K562 (cell line): ENCODE measurements around the gene HIVEP1. TPM values are rescaled to one million over a fixed set of nuclear protein-coding genes. Genes with fewer than 3 reads are reported as not detected.

Experiments used
- ATAC-seq: fragments of 200-7000 bp; cut with Tn5 transposase; 3 replicates; pipeline ENCODE4 v1.9.1; 2020; ENCODE audit warnings: moderate library complexity
- BruUV-seq: library from RNA; stranded (reverse); fragments of 400-500 nt; replicated peaks from 2 replicates; lab custom pipeline; 2021; lab: Mats Ljungman, UMichigan
- CTCF ChIA-PET: fragments of 300-600 bp; formaldehyde crosslinking; extraction: SDS; loops from one replicate; lab custom pipeline; 2021; ENCODE audit warnings: low intra/inter-chr PET ratio; lab: Yijun Ruan, JAX
- POLR2A ChIA-PET: fragments of 300-600, 350-650 bp; sonication (Branson Sonifier 250); formaldehyde crosslinking; extraction: SDS; loops from one replicate; lab custom pipeline; 2021; ENCODE audit warnings: antibody characterized with exemption, inconsistent platforms; lab: Yijun Ruan, JAX
- DNase-seq, 4 experiments: peaks; one replicate each; pipeline versions ENCODE4 v3.0.0 to v3.0.0-alpha.2; 2011 to 2018; ENCODE audit warnings: low spot score in 3 of 4, mixed read lengths in 3 of 4; ENCODE audit errors: extremely low read depth in 1 of 4
- FAIRE-seq: peaks from 2 replicates; lab custom pipeline; 2011; peaks lifted over from hg19 to GRCh38; lab: Jason Lieb, UNC
- H2AFZ ChIP-seq: 2 replicates; pipeline ENCODE4 v1.6.0; 2011; ENCODE audit warnings: low read depth, low read length, control low read depth, inconsistent platforms
- H3K27ac ChIP-seq: fragments of 200-600 bp; 3 replicates; pipeline ENCODE4 v1.8.0; 2011; ENCODE audit warnings: low read depth, mild to moderate bottlenecking, control low read depth, inconsistent platforms, low read length, moderate library complexity, mixed read lengths; ENCODE audit errors: extremely low read depth
- H3K27me3 ChIP-seq, 2 experiments: fragments of 300-600 bp in 1 of 2; 2 replicates in 1 of 2; 3 replicates in 1 of 2; pipeline versions ENCODE4 v1.6.0 to v1.8.0; 2011; ENCODE audit warnings: inconsistent platforms in 2 of 2, low read length in 2 of 2, mild to moderate bottlenecking in 1 of 2, mixed read lengths in 1 of 2, moderate library complexity in 1 of 2; ENCODE audit not compliant: control insufficient read depth in 2 of 2, insufficient read depth in 2 of 2
- H3K36me3 ChIP-seq: fragments of 300-600 bp; 3 replicates; pipeline ENCODE4 v1.8.0; 2011; ENCODE audit warnings: mild to moderate bottlenecking, low read length, inconsistent platforms; ENCODE audit not compliant: control insufficient read depth, insufficient read depth
- H3K4me1 ChIP-seq, 2 experiments: fragments of 200-600 bp in 1 of 2; replicated peaks in 1 of 2; 2 replicates in 1 of 2; 3 replicates in 1 of 2; pipeline versions ENCODE4 v1.5.1 to v1.8.0; 2011; ENCODE audit warnings: inconsistent platforms in 2 of 2, low read length in 2 of 2, mild to moderate bottlenecking in 1 of 2, mixed read lengths in 1 of 2, moderate library complexity in 1 of 2; ENCODE audit not compliant: control insufficient read depth in 2 of 2, insufficient read depth in 2 of 2
- H3K4me2 ChIP-seq: 2 replicates; pipeline ENCODE4 v1.6.1; 2011; ENCODE audit warnings: low read length, control low read depth, inconsistent platforms, mixed read lengths; ENCODE audit not compliant: insufficient read depth
- H3K4me3 ChIP-seq: fragments of 200-600 bp; sonication (generic), shearing (Covaris generic); 2 replicates; pipeline ENCODE4 v1.5.1; 2016; ENCODE audit warnings: control low read depth, inconsistent platforms
- H3K79me2 ChIP-seq: fragments of 200-600 bp; 3 replicates; pipeline ENCODE4 v1.8.0; 2011; ENCODE audit warnings: low read length, inconsistent platforms; ENCODE audit not compliant: control insufficient read depth, insufficient read depth
- H3K9ac ChIP-seq, 2 experiments: 2 replicates each; pipeline versions ENCODE4 v1.6.0 to v1.6.1; 2011; ENCODE audit warnings: low read depth in 2 of 2, low read length in 2 of 2, control low read depth in 1 of 2, inconsistent platforms in 1 of 2, mild to moderate bottlenecking in 1 of 2, mixed read lengths in 1 of 2; ENCODE audit not compliant: insufficient read depth in 1 of 2
- H3K9me1 ChIP-seq: one replicate; pipeline ENCODE4 v1.6.0; 2011; ENCODE audit warnings: inconsistent platforms, mild to moderate bottlenecking, low read length, moderate library complexity; ENCODE audit not compliant: control insufficient read depth, insufficient read depth
- H3K9me3 ChIP-seq: replicated peaks from 2 replicates; pipeline ENCODE4 v1.5.1; 2011; ENCODE audit warnings: low read depth, low read length, inconsistent platforms; ENCODE audit not compliant: control insufficient read depth, insufficient read depth
- H4K20me1 ChIP-seq: replicated peaks from 2 replicates; pipeline ENCODE4 v1.6.1; 2011; ENCODE audit warnings: low read length, inconsistent platforms, mixed read lengths; ENCODE audit not compliant: control insufficient read depth, insufficient read depth
- CHD1 ChIP-seq: fragments of 200-600 bp; sonication (generic); IDR thresholded peaks from one replicate; pipeline ENCODE4 v1.6.1; 2012; ENCODE audit warnings: mild to moderate bottlenecking, moderate library complexity, low read length, inconsistent platforms
- CHD4 ChIP-seq: fragments of 200-600 bp; sonication (generic); IDR thresholded peaks from 3 replicates; pipeline ENCODE4 v1.6.1; 2012; ENCODE audit warnings: low read depth, mild to moderate bottlenecking, mixed read lengths, low read length, inconsistent platforms; ENCODE audit not compliant: insufficient read depth, insufficient replicate concordance, poor library complexity, severe bottlenecking
- COPS2 ChIP-seq: fragments of 450-650 bp; conservative IDR thresholded peaks from 2 replicates; pipeline ENCODE4 v1.6.1; 2016; ENCODE audit warnings: mild to moderate bottlenecking, moderate library complexity
- DDX20 ChIP-seq: fragments of 450-650 bp; IDR thresholded peaks from 2 replicates; pipeline ENCODE4 v1.6.1; 2016; ENCODE audit warnings: missing genetic modification characterization, low read depth, mild to moderate bottlenecking, missing compliant biosample characterization, moderate library complexity
- MBD2 ChIP-seq: sonication (generic); IDR thresholded peaks from 2 replicates; pipeline ENCODE4 v1.6.1; 2016; ENCODE audit warnings: low read depth, borderline replicate concordance
- NRF1 ChIP-seq, 2 experiments: fragments of 450-650 bp; IDR thresholded peaks in 1 of 2; conservative IDR thresholded peaks in 1 of 2; 2 replicates each; pipeline ENCODE4 v1.6.1; 2014; ENCODE audit warnings: mild to moderate bottlenecking in 2 of 2
- TCFL5 ChIP-seq: fragments of 250-450 bp; sonication (Bioruptor Pico); conservative IDR thresholded peaks from 2 replicates; pipeline ENCODE4 v1.6.1; 2021; ENCODE audit warnings: mild to moderate bottlenecking, moderate library complexity, matching md5 sums
- ZC3H4 ChIP-seq: sonication (generic); formaldehyde crosslinking; IDR thresholded peaks from 2 replicates; pipeline ENCODE4 v1.9.0; 2021; ENCODE audit warnings: missing genetic modification reagents, borderline replicate concordance
- ZNF174 ChIP-seq: fragments of 250-450 bp; sonication (Bioruptor Pico); IDR thresholded peaks from 2 replicates; pipeline ENCODE4 v1.4.0; 2020; ENCODE audit warnings: mild to moderate bottlenecking
- ZNF175 ChIP-seq: fragments of 200-800 bp; sonication (Bioruptor generic); IDR thresholded peaks from 2 replicates; pipeline ENCODE4 v1.6.1; 2016; ENCODE audit warnings: low read depth, mild to moderate bottlenecking, missing genetic modification characterization, missing compliant biosample characterization
- WGBS: fragments of 100-300 bp; shearing (Covaris generic); methylation state at CpG from one replicate; pipeline ENCODE4 v1.1.6; 2016; ENCODE audit warnings: low coverage, mixed read lengths; ENCODE audit not compliant: insufficient coverage; ENCODE audit errors: missing lambda C conversion rate; 5-methylcytosine and 5-hydroxymethylcytosine counted together
- in situ Hi-C: fragments of 300-500 bp; cut with MboI; formaldehyde crosslinking; loops from 4 replicates; pipeline ENCODE4 v1.15.0; 2018; ENCODE audit warnings: inconsistent platforms, mixed read lengths
- intact Hi-C: fragments of 100-400 bp; cut with micrococcal nuclease; formaldehyde crosslinking; loops from 2 replicates; pipeline ENCODE4 v1.14.2; 2022
- polyA plus RNA-seq, 8 experiments: library from polyadenylated mRNA; depleted of rRNA in 4 of 8; stranded (reverse) in 5 of 8; unstranded in 3 of 8; fragments of >200 nt; fragmentation: Nextera tagmentation in 2 of 8; fragmentation: Illumina TruSeq in 1 of 8; extraction: Ambion mirVana in 2 of 8; extraction: Trizol in 1 of 8; gene quantifications; 2 replicates each; pipeline versions ENCODE4 v1.2.1 to v1.2.3, GENCODE V29; 2011 to 2014; ENCODE audit warnings: inconsistent platforms in 1 of 8, missing spikeins in 1 of 8
- total RNA-seq, 7 experiments: library from RNA; depleted of rRNA in 6 of 7; stranded (reverse); fragments of >200 nt in 6 of 7; fragmentation: Illumina TruSeq in 2 of 7; extraction: Trizol in 2 of 7; gene quantifications; 2 replicates each; pipeline versions ENCODE4 v1.2.1 to v1.2.3, GENCODE V29; 2011 to 2021; ENCODE audit warnings: low replicate concordance in 1 of 7
- TF ChIP-seq, protein P1 (sequence below): sonication (generic); formaldehyde crosslinking; IDR thresholded peaks from 2 replicates; pipeline ENCODE4 v1.8.0; 2023; ENCODE audit warnings: mild to moderate bottlenecking, missing genetic modification reagents
- TF ChIP-seq, protein P2 (sequence below): fragments of 450-650 bp; IDR thresholded peaks from 2 replicates; pipeline ENCODE4 v1.6.1; 2016; ENCODE audit warnings: mild to moderate bottlenecking
- TF ChIP-seq, protein P3 (sequence below): sonication (generic); formaldehyde crosslinking; IDR thresholded peaks from 2 replicates; pipeline ENCODE4 v1.8.1; 2022; ENCODE audit warnings: missing genetic modification reagents

The HIVEP1 gene
- total and polyA plus RNA-seq, 9 of the 15 experiments (the other 6 are each of a cell fraction or from before 2014, with no cell fraction given) = 6.0 to 33.3 (median 21.7) TPM

DNA sequence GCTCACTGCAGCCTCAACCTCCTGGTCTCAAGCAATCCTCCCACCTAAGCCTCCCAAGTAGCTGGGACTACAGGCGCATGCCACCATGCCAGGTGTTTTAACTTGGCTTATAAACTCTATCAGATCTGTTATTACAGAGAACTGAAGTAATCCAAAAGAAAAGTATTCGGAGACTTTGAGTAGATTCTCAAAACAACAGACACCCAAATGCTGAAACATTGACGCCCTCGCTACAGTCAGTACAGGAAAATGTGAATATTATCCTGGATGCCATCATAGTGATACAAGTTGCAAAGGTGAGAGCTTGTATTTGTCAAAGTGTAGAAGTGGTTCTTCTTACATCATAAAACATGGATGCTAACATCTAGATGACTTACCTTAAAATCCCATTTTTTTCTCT is 169.4 kb downstream of the HIVEP1 start:
- peaks cover 0 to 7% of the 10 kb centered on the region in 2 experiments; a peak in 3 of 5 replicates for H3K27me3 ChIP-seq
- no peaks in the 10 kb centered on the region for H3K9me3 ChIP-seq
- no peaks in the 10 kb centered on the region for H3K9me1 ChIP-seq
- no peak overlapping the region for H3K27ac ChIP-seq
- no peak overlapping the region for H2AFZ ChIP-seq
- no peaks in the 10 kb centered on the region for H3K79me2 ChIP-seq
- H3K4me1 ChIP-seq = no peaks in the 10 kb centered on the region
- no peaks in the 10 kb centered on the region for H3K36me3 ChIP-seq
- H3K4me3 ChIP-seq = no peak overlapping the region
- intact Hi-C loops = loop anchor here (5.0 kb wide), 1 partner anchor 524 kb away; no protein-coding TSS in a partner anchor
- FAIRE-seq = no peak
- no TSS peak for BruUV-seq
- POLR2A ChIA-PET = interaction anchor here (0.6 kb wide), 1 partner anchor 1091 kb away, joined by 3 read pairs; no protein-coding TSS in a partner anchor
- ATAC-seq = no peak
- no peak overlapping the region for H3K4me2 ChIP-seq
- no peak for DNase-seq
- 4% methylated on average over 4 of the region's 4 CpGs for WGBS
- CTCF ChIA-PET = no interaction called here
- in situ Hi-C loops = no loop called here
- H3K9ac ChIP-seq = no peak overlapping the region
- no peaks in the 10 kb centered on the region for H4K20me1 ChIP-seq
- TF ChIP-seq, protein P1, sequence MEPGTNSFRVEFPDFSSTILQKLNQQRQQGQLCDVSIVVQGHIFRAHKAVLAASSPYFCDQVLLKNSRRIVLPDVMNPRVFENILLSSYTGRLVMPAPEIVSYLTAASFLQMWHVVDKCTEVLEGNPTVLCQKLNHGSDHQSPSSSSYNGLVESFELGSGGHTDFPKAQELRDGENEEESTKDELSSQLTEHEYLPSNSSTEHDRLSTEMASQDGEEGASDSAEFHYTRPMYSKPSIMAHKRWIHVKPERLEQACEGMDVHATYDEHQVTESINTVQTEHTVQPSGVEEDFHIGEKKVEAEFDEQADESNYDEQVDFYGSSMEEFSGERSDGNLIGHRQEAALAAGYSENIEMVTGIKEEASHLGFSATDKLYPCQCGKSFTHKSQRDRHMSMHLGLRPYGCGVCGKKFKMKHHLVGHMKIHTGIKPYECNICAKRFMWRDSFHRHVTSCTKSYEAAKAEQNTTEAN = no peak
- no peak for TF ChIP-seq CHD4
- no peak for TF ChIP-seq MBD2
- no peak for TF ChIP-seq TCFL5 (CRISPR knock-in tag)
- TF ChIP-seq COPS2 = no peak
- no peak for TF ChIP-seq ZC3H4
- TF ChIP-seq, protein P2, sequence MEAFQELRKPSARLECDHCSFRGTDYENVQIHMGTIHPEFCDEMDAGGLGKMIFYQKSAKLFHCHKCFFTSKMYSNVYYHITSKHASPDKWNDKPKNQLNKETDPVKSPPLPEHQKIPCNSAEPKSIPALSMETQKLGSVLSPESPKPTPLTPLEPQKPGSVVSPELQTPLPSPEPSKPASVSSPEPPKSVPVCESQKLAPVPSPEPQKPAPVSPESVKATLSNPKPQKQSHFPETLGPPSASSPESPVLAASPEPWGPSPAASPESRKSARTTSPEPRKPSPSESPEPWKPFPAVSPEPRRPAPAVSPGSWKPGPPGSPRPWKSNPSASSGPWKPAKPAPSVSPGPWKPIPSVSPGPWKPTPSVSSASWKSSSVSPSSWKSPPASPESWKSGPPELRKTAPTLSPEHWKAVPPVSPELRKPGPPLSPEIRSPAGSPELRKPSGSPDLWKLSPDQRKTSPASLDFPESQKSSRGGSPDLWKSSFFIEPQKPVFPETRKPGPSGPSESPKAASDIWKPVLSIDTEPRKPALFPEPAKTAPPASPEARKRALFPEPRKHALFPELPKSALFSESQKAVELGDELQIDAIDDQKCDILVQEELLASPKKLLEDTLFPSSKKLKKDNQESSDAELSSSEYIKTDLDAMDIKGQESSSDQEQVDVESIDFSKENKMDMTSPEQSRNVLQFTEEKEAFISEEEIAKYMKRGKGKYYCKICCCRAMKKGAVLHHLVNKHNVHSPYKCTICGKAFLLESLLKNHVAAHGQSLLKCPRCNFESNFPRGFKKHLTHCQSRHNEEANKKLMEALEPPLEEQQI = no peak
- TF ChIP-seq, protein P3, sequence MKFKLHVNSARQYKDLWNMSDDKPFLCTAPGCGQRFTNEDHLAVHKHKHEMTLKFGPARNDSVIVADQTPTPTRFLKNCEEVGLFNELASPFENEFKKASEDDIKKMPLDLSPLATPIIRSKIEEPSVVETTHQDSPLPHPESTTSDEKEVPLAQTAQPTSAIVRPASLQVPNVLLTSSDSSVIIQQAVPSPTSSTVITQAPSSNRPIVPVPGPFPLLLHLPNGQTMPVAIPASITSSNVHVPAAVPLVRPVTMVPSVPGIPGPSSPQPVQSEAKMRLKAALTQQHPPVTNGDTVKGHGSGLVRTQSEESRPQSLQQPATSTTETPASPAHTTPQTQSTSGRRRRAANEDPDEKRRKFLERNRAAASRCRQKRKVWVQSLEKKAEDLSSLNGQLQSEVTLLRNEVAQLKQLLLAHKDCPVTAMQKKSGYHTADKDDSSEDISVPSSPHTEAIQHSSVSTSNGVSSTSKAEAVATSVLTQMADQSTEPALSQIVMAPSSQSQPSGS = no peak
- no peak for TF ChIP-seq DDX20 (tag)
- no peak for TF ChIP-seq CHD1
- no peak for TF ChIP-seq ZNF174 (CRISPR knock-in tag)
- no peak for TF ChIP-seq NRF1 (conservative IDR thresholded peaks at IDR 0.05 in 1 of 2, IDR thresholded peaks at IDR 0.05 in 1 of 2)
- no peak for TF ChIP-seq ZNF175 (CRISPR knock-in tag)
